Measurements from ENCODE around the gene FLRT1. TPM values are rescaled to one million over a fixed set of nuclear protein-coding genes. Genes with fewer than 3 reads are reported as not detected.

The FLRT1 gene
- total RNA-seq, 4 donors from 2014 or later: 0.54 to 4.0 (median 3.8) TPM

- TF ChIP-seq CTCF (IDR thresholded peaks at IDR 0.05) (no peak), POLR2A (IDR thresholded peaks at IDR 0.05) (no peak)
- Histone ChIP-seq H3K36me3 (no peaks in the 10 kb centered on the region), H3K4me1 (no peaks in the 10 kb centered on the region), H3K4me3 (replicated peaks in 1 of 3) (no peak overlapping the region), H3K9me3 (no peaks in the 10 kb centered on the region), H3K27me3 (no peaks in the 10 kb centered on the region), H3K27ac (no peak overlapping the region)
- no peak for DNase-seq
- intact Hi-C loops (cut with DNase I): no loop called here
- WGBS, 2 donors: 90 to 92% methylated on average over 5 to 9 of the region's 9 CpGs
These were observed 37.1 kb downstream of the FLRT1 start for GRCh38 chr11:64072871-64073270.

- no peaks in the 10 kb centered on the region for H3K9me3 ChIP-seq
- no peak for DNase-seq
- no peaks in the 10 kb centered on the region for H3K36me3 ChIP-seq
- H3K27me3 ChIP-seq: no peaks in the 10 kb centered on the region
- H3K27ac ChIP-seq: no peak overlapping the region
- no peaks in the 10 kb centered on the region for H3K4me1 ChIP-seq
- intact Hi-C loops (cut with DNase I): no loop called here
- H3K4me3 ChIP-seq (replicated peaks in 1 of 3): no peak overlapping the region
- no peak for TF ChIP-seq CTCF (IDR thresholded peaks at IDR 0.05)
- 82 to 83% methylated on average over 9 to 13 of the region's 13 CpGs for WGBS, 2 donors
These were observed 37.8 kb downstream of the FLRT1 start for GRCh38 chr11:64073542-64073941.

GRCh38 chr11:64074239-64074638 is 38.5 kb downstream of the FLRT1 start:
- no peak for TF ChIP-seq POLR2A (IDR thresholded peaks at IDR 0.05)
- TF ChIP-seq CTCF (IDR thresholded peaks at IDR 0.05): no peak
- intact Hi-C loops (cut with DNase I): no loop called here

GRCh38 chr11:64076758-64077157 is 41.0 kb downstream of the FLRT1 start:
- Histone ChIP-seq H3K36me3 (no peaks in the 10 kb centered on the region), H3K27ac (no peak overlapping the region), H3K4me1 (no peaks in the 10 kb centered on the region), H3K4me3 (replicated peaks in 1 of 3) (no peak overlapping the region), H3K9me3 (no peaks in the 10 kb centered on the region), H3K27me3 (no peaks in the 10 kb centered on the region)
- 85 to 89% methylated on average over 8 of the region's 8 CpGs for WGBS, 2 donors
- DNase-seq: no peak
- TF ChIP-seq CTCF (IDR thresholded peaks at IDR 0.05) (no peak), POLR2A (IDR thresholded peaks at IDR 0.05) (no peak)
- intact Hi-C loops (cut with DNase I): no loop called here

More at GRCh38 chr11:64074239-64074638, 38.5 kb downstream of the FLRT1 start:
- H3K27ac ChIP-seq: no peak overlapping the region
- no peaks in the 10 kb centered on the region for H3K9me3 ChIP-seq
- 86 to 87% methylated on average over 10 of the region's 10 CpGs for WGBS, 2 donors
- H3K4me3 ChIP-seq (replicated peaks in 1 of 3): no peak overlapping the region
- H3K27me3 ChIP-seq: no peaks in the 10 kb centered on the region
- H3K4me1 ChIP-seq: no peaks in the 10 kb centered on the region
- H3K36me3 ChIP-seq: no peaks in the 10 kb centered on the region
- no peak for DNase-seq

- H3K4me3 ChIP-seq (replicated peaks in 1 of 3): no peak overlapping the region
- 87 to 91% methylated on average over 9 to 12 of the region's 12 CpGs for WGBS, 2 donors
- H3K27me3 ChIP-seq: no peaks in the 10 kb centered on the region
- no peaks in the 10 kb centered on the region for H3K9me3 ChIP-seq
- DNase-seq: no peak
- H3K27ac ChIP-seq: no peak overlapping the region
- intact Hi-C loops (cut with DNase I): no loop called here
- no peaks in the 10 kb centered on the region for H3K36me3 ChIP-seq
- TF ChIP-seq POLR2A (IDR thresholded peaks at IDR 0.05): no peak
- TF ChIP-seq CTCF (IDR thresholded peaks at IDR 0.05): no peak
- no peaks in the 10 kb centered on the region for H3K4me1 ChIP-seq
These were observed 41.9 kb downstream of the FLRT1 start for GRCh38 chr11:64077607-64078006.

Measured in thyroid gland (tissue), 4 donors.